GM12878 (cell line): Measurements from ENCODE around the gene F12.

Experiments used
- BRCA1 ChIP-seq: IDR thresholded peaks from 2 replicates; pipeline ENCODE4 v1.6.1; 2011; ENCODE audit warnings: low read depth, low read length, improper control_type of control experiment
- CBFB ChIP-seq: IDR thresholded peaks from 2 replicates; pipeline ENCODE4 v1.6.1; 2016; ENCODE audit warnings: antibody characterized with exemption, low read depth
- FOXK2 ChIP-seq: fragments of 450-650 bp; IDR thresholded peaks from 2 replicates; pipeline ENCODE4 v1.6.1; 2017; ENCODE audit warnings: mild to moderate bottlenecking, moderate library complexity
- NFXL1 ChIP-seq: fragments of 450-650 bp; IDR thresholded peaks from 2 replicates; pipeline ENCODE4 v1.6.1; 2017; ENCODE audit warnings: antibody characterized with exemption, mild to moderate bottlenecking, borderline replicate concordance
- POLR2A ChIP-seq: IDR thresholded peaks from 2 replicates; pipeline ENCODE4 v1.6.1; 2011; ENCODE audit warnings: low read depth, mild to moderate bottlenecking, low read length
- POLR2AphosphoS5 ChIP-seq: IDR thresholded peaks from 2 replicates; pipeline ENCODE4 v1.6.1; 2011; ENCODE audit warnings: mild to moderate bottlenecking, low read length, inconsistent platforms
- RCOR1 ChIP-seq: conservative IDR thresholded peaks from 2 replicates; pipeline ENCODE4 v1.6.1; 2012; ENCODE audit warnings: low read depth, low read length, improper control_type of control experiment
- RELA ChIP-seq: fragments of 450-650 bp; IDR thresholded peaks from 2 replicates; pipeline ENCODE4 v1.8.0; 2014; ENCODE audit warnings: borderline replicate concordance; ENCODE audit not compliant: partially characterized antibody
- SMC3 ChIP-seq: IDR thresholded peaks from 2 replicates; pipeline ENCODE4 v1.6.1; 2011; ENCODE audit warnings: low read length, improper control_type of control experiment, borderline replicate concordance
- SREBF2 ChIP-seq: IDR thresholded peaks from 2 replicates; pipeline ENCODE4 v1.6.1; 2012; ENCODE audit warnings: mild to moderate bottlenecking, low read length
- TAF1 ChIP-seq: IDR thresholded peaks from 2 replicates; pipeline ENCODE4 v1.6.1; 2011; ENCODE audit warnings: mild to moderate bottlenecking, low read depth, low read length, borderline replicate concordance
- ZNF274 ChIP-seq: IDR thresholded peaks from one replicate; pipeline ENCODE4 v1.8.0; 2011; ENCODE audit not compliant: insufficient read length, insufficient read depth
- TF ChIP-seq, protein P1 (sequence below), 3 experiments: IDR thresholded peaks in 2 of 3; conservative IDR thresholded peaks in 1 of 3; 2 replicates each; pipeline ENCODE4 v1.5.1; 2011; ENCODE audit warnings: low read depth in 3 of 3, low read length in 3 of 3, mild to moderate bottlenecking in 3 of 3, control low read depth in 2 of 3, moderate library complexity in 2 of 3, inconsistent platforms in 1 of 3, mixed read lengths in 1 of 3; ENCODE audit not compliant: control insufficient read depth in 2 of 3, insufficient read depth in 1 of 3; ENCODE audit errors: extremely low read depth in 1 of 3

DNA sequence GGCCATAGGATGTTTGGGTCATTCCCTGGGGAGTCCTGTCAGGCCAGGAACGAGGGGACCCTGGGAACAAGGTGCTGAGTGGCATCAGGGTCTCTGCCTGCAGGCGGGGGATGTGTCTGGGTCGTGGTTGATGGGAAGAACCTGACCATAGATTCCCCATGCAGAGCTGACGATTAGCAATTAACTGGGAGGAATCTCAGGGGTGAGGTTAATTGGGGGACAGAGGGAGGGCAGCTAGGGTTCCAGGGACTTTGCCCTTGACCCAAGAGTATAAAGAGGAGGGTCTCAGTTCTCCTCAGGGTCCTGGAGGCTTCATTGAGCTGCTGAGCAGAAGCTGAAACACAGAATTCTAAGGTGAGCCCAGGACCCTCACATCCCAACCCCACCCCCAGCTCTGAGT, 25.2 kb downstream of the F12 start, which contains the start of gene SLC34A1:
- no peak for TF ChIP-seq SREBF2
- TF ChIP-seq SMC3, result no peak
- TF ChIP-seq FOXK2, result no peak
- TF ChIP-seq RCOR1, result no peak
- no peak for TF ChIP-seq TAF1
- no peak for TF ChIP-seq POLR2A
- no peak for TF ChIP-seq ZNF274
- no peak for TF ChIP-seq RELA
- no peak for TF ChIP-seq POLR2AphosphoS5
- TF ChIP-seq NFXL1, result no peak
- TF ChIP-seq, protein P1, sequence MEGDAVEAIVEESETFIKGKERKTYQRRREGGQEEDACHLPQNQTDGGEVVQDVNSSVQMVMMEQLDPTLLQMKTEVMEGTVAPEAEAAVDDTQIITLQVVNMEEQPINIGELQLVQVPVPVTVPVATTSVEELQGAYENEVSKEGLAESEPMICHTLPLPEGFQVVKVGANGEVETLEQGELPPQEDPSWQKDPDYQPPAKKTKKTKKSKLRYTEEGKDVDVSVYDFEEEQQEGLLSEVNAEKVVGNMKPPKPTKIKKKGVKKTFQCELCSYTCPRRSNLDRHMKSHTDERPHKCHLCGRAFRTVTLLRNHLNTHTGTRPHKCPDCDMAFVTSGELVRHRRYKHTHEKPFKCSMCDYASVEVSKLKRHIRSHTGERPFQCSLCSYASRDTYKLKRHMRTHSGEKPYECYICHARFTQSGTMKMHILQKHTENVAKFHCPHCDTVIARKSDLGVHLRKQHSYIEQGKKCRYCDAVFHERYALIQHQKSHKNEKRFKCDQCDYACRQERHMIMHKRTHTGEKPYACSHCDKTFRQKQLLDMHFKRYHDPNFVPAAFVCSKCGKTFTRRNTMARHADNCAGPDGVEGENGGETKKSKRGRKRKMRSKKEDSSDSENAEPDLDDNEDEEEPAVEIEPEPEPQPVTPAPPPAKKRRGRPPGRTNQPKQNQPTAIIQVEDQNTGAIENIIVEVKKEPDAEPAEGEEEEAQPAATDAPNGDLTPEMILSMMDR (IDR thresholded peaks at IDR 0.05 in 2 of 3, conservative IDR thresholded peaks at IDR 0.05 in 1 of 3; ENCODE audit: control insufficient read depth in 2 of 3, extremely low read depth in 1 of 3, insufficient read depth in 1 of 3, low read depth in 3 of 3, low read length in 3 of 3), result no peak
- no peak for TF ChIP-seq BRCA1
- no peak for TF ChIP-seq CBFB
